Astrocyte of the cerebellum (primary cell): Measurements from ENCODE around the gene PSMG3.

Experiments used
- DNase-seq: peaks from one replicate; pipeline ENCODE4 v3.0.0-alpha.2; 2011; ENCODE audit warnings: low read depth
- H3K4me3 ChIP-seq: 2 replicates; pipeline ENCODE4 v1.5.1; 2011; ENCODE audit warnings: mild to moderate bottlenecking, low read depth, low read length, moderate library complexity
- in situ Hi-C: cut with HindIII; loops from 2 replicates; pipeline ENCODE4 v1.10.0; 2017; ENCODE audit warnings: low sequenced_read_pairs
- TF ChIP-seq, protein P1 (sequence below): IDR thresholded peaks from 2 replicates; pipeline ENCODE4 v1.5.1; 2012; ENCODE audit warnings: low read length, low read depth, moderate library complexity, mild to moderate bottlenecking; ENCODE audit errors: missing control alignments

Gene PSMG3

GRCh38 chr7:1540776-1541271 lies 29.0 kb downstream of the PSMG3 start:
- no peak overlapping the region for H3K4me3 ChIP-seq
- in situ Hi-C loops = no loop called here
- no peak for DNase-seq
- TF ChIP-seq, protein P1, sequence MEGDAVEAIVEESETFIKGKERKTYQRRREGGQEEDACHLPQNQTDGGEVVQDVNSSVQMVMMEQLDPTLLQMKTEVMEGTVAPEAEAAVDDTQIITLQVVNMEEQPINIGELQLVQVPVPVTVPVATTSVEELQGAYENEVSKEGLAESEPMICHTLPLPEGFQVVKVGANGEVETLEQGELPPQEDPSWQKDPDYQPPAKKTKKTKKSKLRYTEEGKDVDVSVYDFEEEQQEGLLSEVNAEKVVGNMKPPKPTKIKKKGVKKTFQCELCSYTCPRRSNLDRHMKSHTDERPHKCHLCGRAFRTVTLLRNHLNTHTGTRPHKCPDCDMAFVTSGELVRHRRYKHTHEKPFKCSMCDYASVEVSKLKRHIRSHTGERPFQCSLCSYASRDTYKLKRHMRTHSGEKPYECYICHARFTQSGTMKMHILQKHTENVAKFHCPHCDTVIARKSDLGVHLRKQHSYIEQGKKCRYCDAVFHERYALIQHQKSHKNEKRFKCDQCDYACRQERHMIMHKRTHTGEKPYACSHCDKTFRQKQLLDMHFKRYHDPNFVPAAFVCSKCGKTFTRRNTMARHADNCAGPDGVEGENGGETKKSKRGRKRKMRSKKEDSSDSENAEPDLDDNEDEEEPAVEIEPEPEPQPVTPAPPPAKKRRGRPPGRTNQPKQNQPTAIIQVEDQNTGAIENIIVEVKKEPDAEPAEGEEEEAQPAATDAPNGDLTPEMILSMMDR = no peak

GRCh38 chr7:1539882-1540775 lies 29.7 kb downstream of the PSMG3 start:
- in situ Hi-C loops = no loop called here
- TF ChIP-seq, protein P1 = no peak
- no peak overlapping the region for H3K4me3 ChIP-seq
- DNase-seq = no peak

GRCh38 chr7:1539181-1539881 lies 30.5 kb downstream of the PSMG3 start:
- in situ Hi-C loops = no loop called here
- H3K4me3 ChIP-seq = no peak overlapping the region
- TF ChIP-seq, protein P1 = no peak
- DNase-seq = no peak

- DNase-seq = no peak
- in situ Hi-C loops = no loop called here
- peak overlapping the region; percentile 34 for H3K4me3 ChIP-seq
Measured at GRCh38 chr7:1538544-1539180, 31.2 kb downstream of the PSMG3 start.

GRCh38 chr7:1537535-1538412 lies 32.1 kb downstream of the PSMG3 start:
- peak; percentile 91 for DNase-seq
- TF ChIP-seq, protein P1 = no peak
- H3K4me3 ChIP-seq = peak overlapping the region; percentile 34
- in situ Hi-C loops = no loop called here

More at GRCh38 chr7:1538544-1539180, 31.2 kb downstream of the PSMG3 start:
- TF ChIP-seq, protein P1 = no peak
